Bladder microvascular endothelial cell (primary cell): Measurements from ENCODE around the gene EHHADH. TPM values are rescaled to one million over a fixed set of nuclear protein-coding genes. Genes with fewer than 3 reads are reported as not detected.

ENCODE experiments used
- total RNA-seq: library from RNA; depleted of rRNA; stranded (reverse); fragments of >200 nt; gene quantifications from 2 replicates; pipeline ENCODE4 v1.2.3, GENCODE V29; 2014

Gene EHHADH
- 3.6 and 4.3 TPM in 2 replicates for total RNA-seq

GRCh38 chr3:185253645-185254410, at the start of gene EHHADH:
Gene EHHADH, minus strand, starts transcription at chr3:185254049. Its CDS starts 27 bp downstream, at chr3:185254022.

GRCh38 chr3:185152410-185153170, 101.3 kb downstream of the EHHADH start, which contains the start of gene C3orf70:
Gene C3orf70, minus strand, starts transcription at chr3:185153060. Its CDS starts 237 bp downstream, at chr3:185152823.

Other genes with a start within 250 kb of the EHHADH start
- 1.0 and 1.8 TPM in 2 replicates for gene C3orf70, start 101.0 kb downstream of the EHHADH start, total RNA-seq
- 7.6 and 12.0 TPM in 2 replicates for gene MAP3K13, start 109.1 kb upstream of the EHHADH start, total RNA-seq
- 5.5 and 12.1 TPM in 2 replicates for gene TMEM41A, start 245.0 kb upstream of the EHHADH start, total RNA-seq